ENCODE data around the gene TENT5C.

Gene TENT5C

DNA sequence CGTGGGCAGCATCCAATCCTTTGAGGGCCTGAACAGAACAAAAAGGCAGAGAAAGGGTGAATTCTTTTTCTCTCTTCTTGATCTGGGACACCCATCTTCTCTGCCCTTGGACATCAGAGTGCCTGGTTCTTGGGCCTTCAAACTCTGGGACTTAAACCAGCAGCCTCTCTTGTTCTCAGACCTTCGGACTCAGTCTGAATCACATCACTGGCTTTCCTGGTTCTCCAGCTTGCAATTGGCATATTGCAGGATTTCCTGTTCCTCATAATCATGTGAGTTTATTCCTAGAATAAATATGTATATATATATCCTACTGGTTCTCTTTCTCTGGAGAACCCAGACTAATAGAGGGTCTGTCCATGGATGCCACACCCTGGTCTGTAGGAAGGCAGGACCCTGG is 16.3 kb upstream of the TENT5C start:
- no peak overlapping the region for H3K4me3 ChIP-seq (ENCODE audit: low read depth, low read length)
- TF ChIP-seq CTCF (IDR thresholded peaks at IDR 0.05; ENCODE audit: low read depth, low read length, missing control alignments): no peak
- in situ Hi-C loops (cut with HindIII; ENCODE audit: low sequenced_read_pairs): no loop called here
- DNase-seq (ENCODE audit: low read depth): no peak

GRCh38 chr1:117590273-117590925 is 15.4 kb upstream of the TENT5C start:
- in situ Hi-C loops (cut with HindIII; ENCODE audit: low sequenced_read_pairs): no loop called here
- H3K4me3 ChIP-seq (ENCODE audit: low read depth, low read length): no peak overlapping the region
- no peak for DNase-seq (ENCODE audit: low read depth)
- TF ChIP-seq CTCF (IDR thresholded peaks at IDR 0.05; ENCODE audit: low read depth, low read length, missing control alignments): no peak

GRCh38 chr1:117591252-117591651 is 14.6 kb upstream of the TENT5C start:
- H3K4me3 ChIP-seq (ENCODE audit: low read depth, low read length): no peak overlapping the region
- TF ChIP-seq CTCF (IDR thresholded peaks at IDR 0.05; ENCODE audit: low read depth, low read length, missing control alignments): no peak
- in situ Hi-C loops (cut with HindIII; ENCODE audit: low sequenced_read_pairs): no loop called here
- DNase-seq (ENCODE audit: low read depth): no peak

DNA sequence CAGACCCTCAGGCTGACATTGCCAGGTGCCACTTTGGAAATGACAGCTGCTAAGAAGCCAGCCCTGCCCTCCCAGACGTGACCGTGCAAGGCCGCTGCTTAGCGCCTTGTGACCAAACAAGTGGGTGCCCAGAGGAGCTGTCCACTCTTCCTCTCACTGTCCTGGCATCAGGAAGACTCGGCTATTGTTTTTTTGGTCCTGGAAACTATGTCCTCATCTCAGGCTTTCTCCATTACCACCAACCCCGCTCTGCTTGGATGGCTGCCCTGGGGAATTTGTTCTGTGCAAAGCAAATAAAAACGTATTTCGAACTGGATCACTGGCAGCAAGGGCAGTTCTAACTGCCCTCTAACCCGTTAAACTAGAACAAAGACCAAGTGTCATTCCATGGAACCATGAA is 13.7 kb upstream of the TENT5C start:
- no peak overlapping the region for H3K4me3 ChIP-seq (ENCODE audit: low read depth, low read length)
- DNase-seq (ENCODE audit: low read depth): no peak
- in situ Hi-C loops (cut with HindIII; ENCODE audit: low sequenced_read_pairs): no loop called here
- no peak for TF ChIP-seq CTCF (IDR thresholded peaks at IDR 0.05; ENCODE audit: low read depth, low read length, missing control alignments)

DNA sequence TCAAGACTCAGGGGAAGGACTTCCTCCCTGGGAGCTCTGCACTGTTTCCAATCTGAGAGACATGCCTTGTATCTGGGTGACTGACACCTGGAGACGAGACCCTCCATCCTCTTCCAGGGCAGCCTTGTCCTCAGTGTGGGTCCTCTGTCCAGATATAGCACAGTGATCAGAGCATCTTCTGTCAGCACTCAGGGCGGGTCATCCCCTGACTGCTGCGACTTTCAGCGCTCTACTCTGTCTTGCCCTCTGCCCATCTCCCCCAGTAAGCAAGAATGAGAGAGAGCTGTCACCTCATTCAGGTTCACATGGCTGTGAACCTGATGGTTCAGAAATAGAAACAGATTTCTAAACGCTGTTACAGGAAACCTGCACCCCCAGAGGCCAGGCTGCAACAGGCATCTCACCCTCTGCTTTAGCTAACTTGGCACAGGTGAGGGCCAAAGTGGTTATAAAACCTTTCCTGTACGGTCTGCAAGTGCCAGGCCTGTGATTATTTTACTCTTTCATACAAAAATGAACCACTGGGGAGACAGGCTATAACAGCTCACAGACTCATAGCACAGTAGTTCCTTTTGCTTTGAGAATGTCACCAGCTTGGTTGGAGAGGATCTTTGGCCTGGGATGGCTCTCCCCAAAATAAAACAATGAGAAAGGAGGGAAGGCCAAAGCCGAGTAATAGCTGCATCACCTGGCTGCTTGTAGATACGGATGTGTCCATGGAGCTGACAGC is 11.4 kb upstream of the TENT5C start:
- no peak for DNase-seq (ENCODE audit: low read depth)
- no peak overlapping the region for H3K4me3 ChIP-seq (ENCODE audit: low read depth, low read length)
- no peak for TF ChIP-seq CTCF (IDR thresholded peaks at IDR 0.05; ENCODE audit: low read depth, low read length, missing control alignments)
- in situ Hi-C loops (cut with HindIII; ENCODE audit: low sequenced_read_pairs): no loop called here

DNA sequence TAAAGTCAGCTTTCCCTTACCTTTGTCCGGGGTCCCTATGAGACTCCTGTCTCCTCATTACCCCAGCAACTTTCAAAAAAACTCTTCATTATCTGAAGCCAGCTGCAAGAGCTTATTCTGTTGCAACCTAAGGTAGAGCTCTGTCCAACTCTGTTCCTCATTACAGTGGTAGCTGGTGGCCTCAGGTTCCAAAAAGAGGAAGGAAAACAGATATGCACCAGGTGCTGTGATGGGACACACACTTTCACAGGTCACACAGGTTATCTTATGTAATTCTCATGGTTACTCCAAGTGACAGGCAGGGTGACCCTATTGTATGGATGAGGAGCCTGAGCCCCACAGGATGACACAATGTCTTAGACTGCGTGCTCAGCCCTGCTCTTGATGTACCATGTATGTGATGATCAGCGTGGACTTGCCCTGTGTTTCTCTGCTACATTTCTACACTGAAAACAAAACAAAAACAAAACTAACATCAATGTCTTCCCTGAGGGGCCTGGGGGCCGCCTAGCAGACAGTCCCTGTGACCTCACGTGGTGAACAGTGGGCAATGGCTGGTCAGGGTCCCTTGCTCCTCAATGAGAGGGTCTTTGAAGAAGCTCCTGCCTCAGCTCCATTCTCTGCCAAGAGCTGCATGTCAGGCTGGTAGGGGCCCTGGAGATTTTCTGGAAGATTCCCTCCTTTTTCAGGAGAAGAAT is 9.7 kb upstream of the TENT5C start:
- H3K4me3 ChIP-seq (ENCODE audit: low read depth, low read length): no peak overlapping the region
- no peak for TF ChIP-seq CTCF (IDR thresholded peaks at IDR 0.05; ENCODE audit: low read depth, low read length, missing control alignments)
- in situ Hi-C loops (cut with HindIII; ENCODE audit: low sequenced_read_pairs): no loop called here
- DNase-seq (ENCODE audit: low read depth): no peak

All from astrocyte of the cerebellum (primary cell).